ENCODE measurements around the gene HADHA.

Gene HADHA

DNA sequence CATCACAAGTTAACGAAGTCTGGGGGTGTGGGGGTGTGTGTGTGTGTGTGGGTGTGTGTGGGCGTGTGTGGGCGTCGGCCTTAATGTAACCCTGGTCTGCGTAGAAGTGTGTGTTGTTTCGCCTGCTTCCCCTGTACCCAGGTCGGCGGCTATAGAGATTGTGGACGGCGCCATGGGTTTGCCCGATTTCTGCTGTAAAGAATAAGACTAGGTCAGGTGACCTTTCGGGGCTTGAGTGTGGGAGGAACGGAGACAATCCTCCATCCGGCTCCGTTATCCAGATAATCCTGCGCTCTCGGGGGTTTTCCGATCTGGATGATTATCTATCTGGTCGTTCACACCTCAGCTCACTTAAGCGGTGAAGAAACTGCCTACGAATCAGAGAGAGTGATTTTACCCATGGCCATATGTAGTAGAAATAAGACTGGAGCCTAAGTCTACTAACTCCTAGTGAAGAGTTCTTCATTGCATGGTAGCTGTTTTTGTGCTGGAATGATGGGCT lies 850 bp upstream of the HADHA start:
- peak; percentile 25 to 32 for DNase-seq (ENCODE audit: low read depth in 2 of 2)

- DNase-seq (ENCODE audit: low read depth in 2 of 2), result no peak
Observed at GRCh38 chr2:26243470-26244308, 743 bp downstream of the HADHA start.

DNA sequence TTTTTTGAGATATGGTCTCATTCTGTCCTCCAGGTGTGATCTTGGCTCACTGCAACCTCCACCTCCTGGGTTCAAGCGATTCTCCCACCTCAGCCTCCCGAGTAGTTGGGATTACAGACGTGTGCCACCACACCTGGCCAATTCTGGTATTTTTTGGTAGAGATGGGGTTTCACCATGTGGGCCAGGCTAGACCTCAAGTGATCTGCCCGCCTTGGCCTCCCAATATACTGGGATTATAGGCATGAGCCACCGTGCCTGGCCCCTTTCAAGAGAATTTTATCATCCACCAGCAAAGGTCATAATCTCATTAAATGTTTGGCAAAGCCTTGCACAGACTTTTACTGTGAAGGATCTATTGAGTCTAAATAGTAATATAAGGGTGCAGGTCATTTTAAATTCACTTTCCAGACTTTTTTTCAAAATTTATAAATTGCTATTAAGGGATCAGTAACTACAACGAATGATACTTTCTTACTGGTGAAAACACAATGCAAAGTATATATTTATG lies 2.5 kb downstream of the HADHA start:
- no peak for DNase-seq (ENCODE audit: low read depth in 2 of 2)

- no peak for DNase-seq (ENCODE audit: low read depth in 2 of 2)
Observed at GRCh38 chr2:26238311-26238958, 6.0 kb downstream of the HADHA start.

- no peak for DNase-seq (ENCODE audit: low read depth in 2 of 2)
Observed at GRCh38 chr2:26237868-26238267, 6.6 kb downstream of the HADHA start.

- DNase-seq (ENCODE audit: low read depth in 2 of 2), result no peak
Observed at GRCh38 chr2:26235089-26235488, 9.3 kb downstream of the HADHA start.

DNA sequence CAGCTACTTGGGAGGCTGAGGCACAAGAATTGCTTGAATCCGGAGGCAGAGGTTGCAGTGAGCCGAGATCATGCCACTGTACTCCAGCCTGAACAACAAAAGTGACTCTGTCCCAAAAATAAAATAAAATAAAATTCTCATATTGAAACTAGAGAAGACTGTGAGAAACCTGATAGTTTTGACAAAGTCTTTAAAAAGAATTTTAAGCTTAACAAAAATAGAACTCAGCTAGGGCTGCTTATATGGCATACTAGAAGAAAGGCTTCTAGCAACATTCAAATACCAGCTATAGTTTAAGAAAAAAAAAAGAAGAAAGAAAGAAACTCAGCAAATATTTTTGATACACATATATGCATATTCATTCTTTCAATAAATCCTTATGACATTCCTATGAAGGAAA lies 13.6 kb downstream of the HADHA start:
- DNase-seq (ENCODE audit: low read depth in 2 of 2), result no peak

DNA sequence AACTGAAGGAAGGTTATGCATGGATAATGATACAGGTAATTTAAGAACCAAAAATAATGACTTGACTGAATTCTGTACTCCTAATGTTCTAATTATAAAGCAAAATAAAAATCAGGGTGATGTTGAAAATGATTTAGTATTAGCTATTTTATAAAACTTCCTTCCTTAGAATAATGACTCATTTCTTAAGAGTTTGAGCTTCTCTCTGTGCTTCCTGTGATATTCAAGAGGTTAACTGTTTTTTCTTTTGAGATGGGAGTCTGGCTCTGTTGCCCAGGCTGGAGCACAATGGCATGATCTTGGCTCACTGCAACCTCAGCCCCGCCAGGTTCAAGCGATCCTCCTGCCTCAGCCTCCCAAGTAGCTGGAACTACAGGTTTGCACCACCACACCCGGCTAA lies 14.8 kb downstream of the HADHA start:
- no peak for DNase-seq (ENCODE audit: low read depth in 2 of 2)

DNA sequence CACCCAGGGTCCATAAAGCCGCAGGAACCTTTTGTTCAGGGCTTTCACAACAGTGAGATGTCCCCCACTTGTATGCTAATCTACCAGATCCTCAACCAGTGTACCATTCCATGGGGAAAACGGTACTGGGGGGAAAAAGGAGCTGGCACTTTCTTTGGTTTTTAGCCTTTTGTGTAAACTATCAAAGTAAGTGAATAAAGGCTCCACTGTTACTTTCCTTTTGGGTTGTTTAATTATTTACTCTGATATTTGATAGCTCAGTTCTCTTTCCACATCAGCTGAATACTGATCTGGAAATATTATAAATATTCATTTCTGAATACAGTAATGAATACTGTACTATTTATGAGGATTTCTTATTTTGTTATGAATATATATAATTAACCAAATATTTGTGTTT lies 20.3 kb downstream of the HADHA start:
- DNase-seq (ENCODE audit: low read depth in 2 of 2), result no peak

- no peak for DNase-seq (ENCODE audit: low read depth in 2 of 2)
Observed at GRCh38 chr2:26223018-26223417, 21.4 kb downstream of the HADHA start.

DNA sequence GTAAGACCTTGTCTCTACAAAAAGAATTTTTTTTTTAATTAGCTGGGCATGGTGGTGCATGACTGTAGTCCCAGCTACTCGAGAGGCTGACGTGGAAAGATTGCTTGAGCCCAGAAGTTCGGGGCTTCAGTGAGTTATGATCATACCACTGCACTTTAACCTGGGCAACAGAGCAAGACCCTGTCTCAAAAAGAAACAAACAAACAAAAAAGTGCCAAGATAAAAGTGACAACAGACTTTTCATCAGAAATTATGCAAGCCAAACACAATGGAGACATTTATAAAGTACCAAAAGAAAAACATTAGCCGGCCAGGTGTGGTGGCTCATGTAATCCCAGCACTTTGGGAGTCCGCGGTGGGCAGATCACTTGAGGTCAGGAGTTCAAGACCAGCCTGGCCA lies 26.7 kb downstream of the HADHA start:
- no peak for DNase-seq (ENCODE audit: low read depth in 2 of 2)

DNA sequence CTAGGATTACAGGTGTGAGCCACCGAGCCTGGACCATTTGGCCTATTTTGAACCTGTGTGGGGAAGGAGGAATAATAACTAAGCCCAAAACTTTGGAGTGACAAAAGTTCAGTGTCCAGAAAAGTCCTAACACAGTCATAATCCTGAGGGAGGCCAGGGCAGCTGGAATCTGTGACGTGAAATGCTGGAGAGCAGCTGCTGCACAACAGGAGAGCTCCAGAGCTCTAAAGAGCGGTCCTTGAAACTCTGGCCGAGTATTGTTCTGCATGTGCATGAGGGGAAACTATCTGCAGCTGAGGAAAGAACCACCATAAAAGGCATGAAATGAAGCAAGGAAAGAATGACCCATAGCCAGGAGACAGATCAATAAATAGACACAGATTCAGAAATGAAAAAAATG lies 27.8 kb downstream of the HADHA start:
- no peak for DNase-seq (ENCODE audit: low read depth in 2 of 2)

- no peak for DNase-seq (ENCODE audit: low read depth in 2 of 2)
Observed at GRCh38 chr2:26215833-26216232, 28.6 kb downstream of the HADHA start.

GRCh38 chr2:26214759-26215158 lies 29.7 kb downstream of the HADHA start:
- DNase-seq (ENCODE audit: low read depth in 2 of 2), result no peak

DNA sequence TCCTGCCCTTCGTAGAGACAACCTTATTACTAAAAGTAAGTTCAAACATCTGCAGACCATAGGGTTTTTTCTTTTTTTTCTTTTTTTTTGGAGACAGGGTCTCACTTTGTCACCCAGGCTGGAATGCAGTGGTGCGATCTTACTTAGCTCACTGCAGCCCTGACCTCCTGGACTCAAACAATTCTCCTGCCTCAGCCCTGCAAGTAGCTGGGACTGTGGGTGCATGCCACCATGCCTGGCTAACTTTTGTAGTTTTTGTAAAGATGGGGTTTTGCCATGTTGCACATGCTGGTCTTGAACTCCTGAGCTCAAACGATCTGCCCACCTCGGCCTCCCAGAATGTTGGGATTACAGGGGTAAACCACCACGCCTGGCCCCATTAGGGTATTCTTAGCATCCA lies 32.4 kb downstream of the HADHA start:
- no peak for DNase-seq (ENCODE audit: low read depth in 2 of 2)

GRCh38 chr2:26203906-26204305 lies 40.5 kb downstream of the HADHA start:
- DNase-seq (ENCODE audit: low read depth in 2 of 2), result no peak

DNA sequence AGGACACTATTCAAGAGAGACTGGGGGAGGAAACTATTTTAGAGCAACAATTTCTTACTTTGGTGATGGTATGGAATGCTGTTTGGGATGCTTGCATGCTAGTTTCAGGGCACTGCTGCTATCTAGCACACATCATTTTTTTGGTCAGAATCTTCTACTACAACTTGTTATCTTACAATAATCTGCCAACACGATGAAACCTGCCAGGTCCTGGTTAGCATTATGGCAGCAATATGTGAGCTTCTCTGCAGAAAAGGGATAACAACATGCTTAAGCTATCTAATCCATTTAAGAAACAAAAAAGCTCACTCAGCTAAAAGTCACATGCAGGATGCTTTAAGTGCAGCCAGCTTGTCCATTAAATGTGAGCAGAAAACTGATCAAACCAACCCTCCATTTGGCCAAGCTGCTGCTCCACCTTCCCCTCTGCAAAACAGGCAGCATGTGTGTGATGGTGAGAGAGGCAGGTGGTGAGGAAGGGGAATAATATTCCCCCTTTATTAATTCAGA lies 41.4 kb downstream of the HADHA start:
- DNase-seq (ENCODE audit: low read depth in 2 of 2), result no peak

GRCh38 chr2:26197516-26197915 lies 46.9 kb downstream of the HADHA start:
- no peak for DNase-seq (ENCODE audit: low read depth in 2 of 2)

DNA sequence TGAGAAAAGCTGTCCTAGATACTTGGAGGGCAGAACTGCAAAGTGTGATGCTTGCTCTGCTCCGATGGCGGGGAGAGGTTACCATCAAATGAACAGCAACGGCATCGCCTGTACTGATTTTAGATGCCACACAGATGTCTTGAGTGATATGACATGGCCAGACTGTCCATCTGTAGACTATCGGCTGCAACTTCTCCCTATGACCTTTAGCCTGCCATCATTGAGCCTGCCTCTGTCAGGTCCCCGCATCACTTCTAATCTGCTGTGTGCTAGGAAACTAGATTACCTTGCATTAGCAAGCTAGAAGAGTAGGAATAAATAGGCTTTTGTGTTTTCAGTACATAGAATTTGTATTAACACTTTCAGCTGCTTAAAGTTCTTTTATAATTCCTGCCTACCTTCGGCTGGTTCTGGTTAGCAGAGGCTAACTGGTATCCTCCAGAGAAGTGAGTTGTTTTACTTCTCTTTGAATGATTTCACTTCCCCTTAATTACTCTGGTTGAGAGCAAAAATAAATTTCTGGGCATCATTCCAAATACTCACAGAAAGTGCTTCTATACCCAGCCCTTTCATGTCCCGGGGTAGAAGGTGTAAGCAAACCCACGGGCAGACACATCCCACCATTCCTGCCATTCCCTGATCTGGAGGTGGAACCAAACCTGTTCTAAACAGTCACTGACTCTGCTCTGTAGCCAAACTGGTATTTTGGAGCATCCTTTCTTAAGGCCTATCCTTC lies 47.6 kb downstream of the HADHA start:
- DNase-seq (ENCODE audit: low read depth in 2 of 2), result no peak

DNA sequence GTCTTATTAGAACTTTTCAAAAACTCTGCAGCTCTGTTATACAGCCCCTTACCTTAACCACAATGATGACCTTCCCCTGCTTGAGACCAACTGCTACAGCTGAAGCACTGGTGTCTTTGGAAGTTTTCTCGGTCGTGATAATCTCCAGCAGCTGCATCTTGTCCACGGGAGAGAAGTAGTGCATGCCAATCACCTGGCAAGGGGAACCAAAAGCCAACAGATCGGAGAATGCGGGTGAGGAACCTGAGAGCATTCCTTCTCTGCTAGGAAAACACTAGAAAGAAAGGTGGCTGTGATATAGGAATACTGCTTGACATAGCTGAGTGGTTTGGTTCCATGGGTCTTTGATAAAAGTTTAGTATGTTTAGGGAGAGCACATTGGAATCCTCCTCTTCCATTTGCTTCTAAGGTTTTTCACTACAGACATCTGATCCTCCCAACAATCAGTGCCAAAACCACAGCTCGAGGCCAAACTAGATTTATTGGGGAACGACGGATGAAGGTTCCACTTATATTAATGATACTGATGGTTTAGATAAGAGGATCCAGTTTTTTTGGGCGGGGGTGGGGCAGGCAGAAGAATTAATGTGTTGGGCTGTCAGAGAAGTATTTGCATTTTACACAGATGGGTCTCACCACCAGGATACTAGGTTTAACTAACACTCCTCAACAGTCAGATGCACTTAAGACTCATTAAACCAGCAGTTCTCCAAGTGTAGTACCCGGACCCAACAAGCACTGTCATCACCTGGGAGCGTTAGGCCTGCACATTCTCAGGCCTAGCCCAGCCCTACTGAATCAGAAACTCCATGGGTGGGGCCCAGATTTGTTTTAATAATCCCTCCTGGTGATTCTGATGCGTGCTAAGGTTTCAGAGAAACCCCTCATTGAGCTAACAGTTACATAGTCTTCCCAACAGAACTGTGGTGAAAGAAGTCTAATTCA lies 49.1 kb downstream of the HADHA start:
- no peak for DNase-seq (ENCODE audit: low read depth in 2 of 2)
